ENCODE measurements around the gene EYS.

The EYS gene

GRCh38 chr6:64694356-64694755 lies 1012.7 kb downstream of the EYS start:
- H3K27ac Mint-ChIP-seq (ENCODE audit: low read depth) = no peak overlapping the region
- H3K4me3 Mint-ChIP-seq = no peak overlapping the region
- no peaks in the 10 kb centered on the region for H3K4me1 Mint-ChIP-seq
- H3K9me3 Mint-ChIP-seq = peaks cover 13% of the 10 kb centered on the region
- no peak for ATAC-seq (replicated peaks; ENCODE audit: extremely low read depth, poor library complexity, severe bottlenecking)
- no peak for DNase-seq (ENCODE audit: low spot score in 2 of 2)
- H3K27me3 Mint-ChIP-seq = no peaks in the 10 kb centered on the region
- H3K36me3 Mint-ChIP-seq (ENCODE audit: insufficient read depth) = no peaks in the 10 kb centered on the region

- no peaks in the 10 kb centered on the region for H3K27me3 Mint-ChIP-seq
- ATAC-seq (replicated peaks; ENCODE audit: extremely low read depth, poor library complexity, severe bottlenecking) (no peak), DNase-seq (ENCODE audit: low spot score in 2 of 2) (no peak)
- peaks cover 7% of the 10 kb centered on the region for H3K9me3 Mint-ChIP-seq
- H3K4me3 Mint-ChIP-seq = no peak overlapping the region
- no peaks in the 10 kb centered on the region for H3K36me3 Mint-ChIP-seq (ENCODE audit: insufficient read depth)
- no peak overlapping the region for H3K27ac Mint-ChIP-seq (ENCODE audit: low read depth)
- H3K4me1 Mint-ChIP-seq = no peaks in the 10 kb centered on the region
Observed at GRCh38 chr6:64691064-64691463, 1016.0 kb downstream of the EYS start.

- ATAC-seq (replicated peaks; ENCODE audit: extremely low read depth, poor library complexity, severe bottlenecking) = no peak
- Mint-ChIP-seq H3K36me3 (ENCODE audit: insufficient read depth) (no peaks in the 10 kb centered on the region), H3K4me1 (no peaks in the 10 kb centered on the region), H3K4me3 (no peak overlapping the region), H3K27me3 (no peaks in the 10 kb centered on the region), H3K9me3 (peaks cover 19% of the 10 kb centered on the region), H3K27ac (ENCODE audit: low read depth) (no peak overlapping the region)
- no peak for DNase-seq (ENCODE audit: low spot score in 2 of 2)
Observed at GRCh38 chr6:64685401-64685800, 1021.6 kb downstream of the EYS start.

- no peak for DNase-seq (ENCODE audit: low spot score in 2 of 2)
- ATAC-seq (replicated peaks; ENCODE audit: extremely low read depth, poor library complexity, severe bottlenecking) = no peak
- H3K4me1 Mint-ChIP-seq = no peaks in the 10 kb centered on the region
- H3K36me3 Mint-ChIP-seq (ENCODE audit: insufficient read depth) = no peaks in the 10 kb centered on the region
- H3K4me3 Mint-ChIP-seq = no peak overlapping the region
- H3K27ac Mint-ChIP-seq (ENCODE audit: low read depth) = no peak overlapping the region
- no peaks in the 10 kb centered on the region for H3K27me3 Mint-ChIP-seq
- peaks cover 25% of the 10 kb centered on the region for H3K9me3 Mint-ChIP-seq
Observed at GRCh38 chr6:64683682-64684081, 1023.3 kb downstream of the EYS start.

GRCh38 chr6:64681416-64682160 lies 1025.4 kb downstream of the EYS start:
- DNase-seq (ENCODE audit: low spot score in 2 of 2) (no peak), ATAC-seq (replicated peaks; ENCODE audit: extremely low read depth, poor library complexity, severe bottlenecking) (no peak)
- H3K4me1 Mint-ChIP-seq = no peaks in the 10 kb centered on the region
- no peaks in the 10 kb centered on the region for H3K27me3 Mint-ChIP-seq
- H3K9me3 Mint-ChIP-seq = peaks cover 18% of the 10 kb centered on the region
- no peaks in the 10 kb centered on the region for H3K36me3 Mint-ChIP-seq (ENCODE audit: insufficient read depth)
- no peak overlapping the region for H3K27ac Mint-ChIP-seq (ENCODE audit: low read depth)
- no peak overlapping the region for H3K4me3 Mint-ChIP-seq

- Mint-ChIP-seq H3K36me3 (ENCODE audit: insufficient read depth) (no peaks in the 10 kb centered on the region), H3K9me3 (peaks cover 18% of the 10 kb centered on the region), H3K4me3 (no peak overlapping the region), H3K4me1 (no peaks in the 10 kb centered on the region), H3K27me3 (no peaks in the 10 kb centered on the region), H3K27ac (ENCODE audit: low read depth) (no peak overlapping the region)
- no peak for ATAC-seq (replicated peaks; ENCODE audit: extremely low read depth, poor library complexity, severe bottlenecking)
- no peak for DNase-seq (ENCODE audit: low spot score in 2 of 2)
Observed at GRCh38 chr6:64680446-64680845, 1026.6 kb downstream of the EYS start.

- H3K27ac Mint-ChIP-seq (ENCODE audit: low read depth) = no peak overlapping the region
- H3K4me1 Mint-ChIP-seq = no peaks in the 10 kb centered on the region
- H3K9me3 Mint-ChIP-seq = peaks cover 18% of the 10 kb centered on the region
- no peak for ATAC-seq (replicated peaks; ENCODE audit: extremely low read depth, poor library complexity, severe bottlenecking)
- H3K36me3 Mint-ChIP-seq (ENCODE audit: insufficient read depth) = no peaks in the 10 kb centered on the region
- no peak for DNase-seq (ENCODE audit: low spot score in 2 of 2)
- no peak overlapping the region for H3K4me3 Mint-ChIP-seq
- H3K27me3 Mint-ChIP-seq = no peaks in the 10 kb centered on the region
Observed at GRCh38 chr6:64679416-64679815, 1027.6 kb downstream of the EYS start.

GRCh38 chr6:64672651-64673050 lies 1034.4 kb downstream of the EYS start:
- DNase-seq (ENCODE audit: low spot score in 2 of 2) (no peak), ATAC-seq (replicated peaks; ENCODE audit: extremely low read depth, poor library complexity, severe bottlenecking) (no peak)
- H3K4me3 Mint-ChIP-seq = no peak overlapping the region
- no peaks in the 10 kb centered on the region for H3K27me3 Mint-ChIP-seq
- no peaks in the 10 kb centered on the region for H3K36me3 Mint-ChIP-seq (ENCODE audit: insufficient read depth)
- H3K9me3 Mint-ChIP-seq = peaks cover 10% of the 10 kb centered on the region
- no peaks in the 10 kb centered on the region for H3K4me1 Mint-ChIP-seq
- H3K27ac Mint-ChIP-seq (ENCODE audit: low read depth) = no peak overlapping the region

- no peaks in the 10 kb centered on the region for H3K27me3 Mint-ChIP-seq
- H3K36me3 Mint-ChIP-seq (ENCODE audit: insufficient read depth) = no peaks in the 10 kb centered on the region
- H3K9me3 Mint-ChIP-seq = peaks cover 10% of the 10 kb centered on the region
- ATAC-seq (replicated peaks; ENCODE audit: extremely low read depth, poor library complexity, severe bottlenecking) (no peak), DNase-seq (ENCODE audit: low spot score in 2 of 2) (no peak)
- no peak overlapping the region for H3K4me3 Mint-ChIP-seq
- H3K4me1 Mint-ChIP-seq = no peaks in the 10 kb centered on the region
- H3K27ac Mint-ChIP-seq (ENCODE audit: low read depth) = no peak overlapping the region
Observed at GRCh38 chr6:64672131-64672530, 1034.9 kb downstream of the EYS start.

GRCh38 chr6:64665137-64665536 lies 1041.9 kb downstream of the EYS start:
- H3K27me3 Mint-ChIP-seq = no peaks in the 10 kb centered on the region
- DNase-seq (ENCODE audit: low spot score in 2 of 2) (no peak), ATAC-seq (replicated peaks; ENCODE audit: extremely low read depth, poor library complexity, severe bottlenecking) (no peak)
- peaks cover 23% of the 10 kb centered on the region for H3K9me3 Mint-ChIP-seq
- H3K27ac Mint-ChIP-seq (ENCODE audit: low read depth) = no peak overlapping the region
- H3K4me3 Mint-ChIP-seq = no peak overlapping the region
- H3K36me3 Mint-ChIP-seq (ENCODE audit: insufficient read depth) = no peaks in the 10 kb centered on the region
- H3K4me1 Mint-ChIP-seq = no peaks in the 10 kb centered on the region

GRCh38 chr6:64664480-64664879 lies 1042.5 kb downstream of the EYS start:
- no peaks in the 10 kb centered on the region for H3K36me3 Mint-ChIP-seq (ENCODE audit: insufficient read depth)
- H3K9me3 Mint-ChIP-seq = peaks cover 23% of the 10 kb centered on the region
- no peak overlapping the region for H3K27ac Mint-ChIP-seq (ENCODE audit: low read depth)
- ATAC-seq (replicated peaks; ENCODE audit: extremely low read depth, poor library complexity, severe bottlenecking) = no peak
- H3K4me1 Mint-ChIP-seq = no peaks in the 10 kb centered on the region
- no peaks in the 10 kb centered on the region for H3K27me3 Mint-ChIP-seq
- H3K4me3 Mint-ChIP-seq = no peak overlapping the region
- no peak for DNase-seq (ENCODE audit: low spot score in 2 of 2)

GRCh38 chr6:64644024-64644423 lies 1063.0 kb downstream of the EYS start:
- Mint-ChIP-seq H3K27ac (ENCODE audit: low read depth) (no peak overlapping the region), H3K9me3 (peaks cover 6% of the 10 kb centered on the region), H3K4me1 (no peaks in the 10 kb centered on the region), H3K36me3 (ENCODE audit: insufficient read depth) (no peaks in the 10 kb centered on the region), H3K27me3 (no peaks in the 10 kb centered on the region), H3K4me3 (no peak overlapping the region)
- DNase-seq (ENCODE audit: low spot score in 2 of 2) = no peak
- ATAC-seq (replicated peaks; ENCODE audit: extremely low read depth, poor library complexity, severe bottlenecking) = no peak

- Mint-ChIP-seq H3K9me3 (peaks cover 4% of the 10 kb centered on the region), H3K4me3 (no peak overlapping the region), H3K36me3 (ENCODE audit: insufficient read depth) (no peaks in the 10 kb centered on the region), H3K27ac (ENCODE audit: low read depth) (no peak overlapping the region), H3K4me1 (no peaks in the 10 kb centered on the region), H3K27me3 (no peaks in the 10 kb centered on the region)
- DNase-seq (ENCODE audit: low spot score in 2 of 2) (no peak), ATAC-seq (replicated peaks; ENCODE audit: extremely low read depth, poor library complexity, severe bottlenecking) (no peak)
Observed at GRCh38 chr6:64630901-64631300, 1076.1 kb downstream of the EYS start.
